ENCODE results near the gene PLCH2.

PLCH2 gene

GRCh38 chr1:2502210-2502609, 26.1 kb downstream of the PLCH2 start:
- no peak for DNase-seq

- DNase-seq = no peak
Measured at GRCh38 chr1:2502661-2503553, 26.8 kb downstream of the PLCH2 start.

- no peak for DNase-seq
Measured at GRCh38 chr1:2503554-2504224, 27.6 kb downstream of the PLCH2 start.

- DNase-seq = no peak
Measured at GRCh38 chr1:2504225-2504948, 28.3 kb downstream of the PLCH2 start.

GRCh38 chr1:2504949-2505272, 28.8 kb downstream of the PLCH2 start:
- no peak for DNase-seq

GRCh38 chr1:2505461-2505994, 29.4 kb downstream of the PLCH2 start:
- DNase-seq = no peak

- DNase-seq = no peak
Measured at GRCh38 chr1:2506007-2506860, 30.1 kb downstream of the PLCH2 start.

- no peak for DNase-seq
Measured at GRCh38 chr1:2506901-2507565, 30.9 kb downstream of the PLCH2 start.

GRCh38 chr1:2507744-2508155, 31.7 kb downstream of the PLCH2 start:
- no peak for DNase-seq

GRCh38 chr1:2508180-2508579, 32.1 kb downstream of the PLCH2 start:
- DNase-seq = no peak

GRCh38 chr1:2508751-2509150, 32.7 kb downstream of the PLCH2 start:
- no peak for DNase-seq

- DNase-seq = no peak
Measured at GRCh38 chr1:2509589-2509988, 33.5 kb downstream of the PLCH2 start.

- DNase-seq = no peak
Measured at GRCh38 chr1:2510366-2511155, 34.5 kb downstream of the PLCH2 start.

GRCh38 chr1:2512862-2513421, 36.9 kb downstream of the PLCH2 start:
- DNase-seq = no peak

GRCh38 chr1:2513939-2514652, 38.0 kb downstream of the PLCH2 start:
- no peak for DNase-seq

GRCh38 chr1:2514863-2515762, 39.0 kb downstream of the PLCH2 start:
- DNase-seq = no peak

- no peak for DNase-seq
Measured at GRCh38 chr1:2515763-2516080, 39.6 kb downstream of the PLCH2 start.

GRCh38 chr1:2516124-2516523, 40.0 kb downstream of the PLCH2 start:
- no peak for DNase-seq

GRCh38 chr1:2516946-2517345, 40.9 kb downstream of the PLCH2 start:
- no peak for DNase-seq
